Sigmoid colon (tissue), 7 donors: ENCODE results near the gene CSNK1D. TPM values are rescaled to one million over a fixed set of nuclear protein-coding genes. Genes with fewer than 3 reads are reported as not detected.

ENCODE experiments used
- DNase-seq: peaks from one replicate; pipeline ENCODE4 v3.0.0-alpha.2; 2019
- H3K27ac ChIP-seq, 4 donors: fragments of 200-600 bp; sonication (generic); one replicate each; pipeline ENCODE4 v1.5.1; 2016 to 2019; ENCODE audit warnings: mild to moderate bottlenecking in 1 of 4
- H3K27me3 ChIP-seq, 3 donors: fragments of 200-600 bp; sonication (generic); one replicate each; pipeline ENCODE4 v1.5.1; 2019; ENCODE audit warnings: mild to moderate bottlenecking in 1 of 3
- H3K36me3 ChIP-seq, 4 donors: fragments of 200-600 bp; sonication (generic); one replicate each; pipeline ENCODE4 v1.5.1; 2016 to 2019
- H3K4me1 ChIP-seq, 4 donors: fragments of 200-600 bp; sonication (generic); one replicate each; pipeline ENCODE4 v1.5.1; 2017 to 2019
- H3K4me3 ChIP-seq, 4 donors: fragments of 200-600 bp; sonication (generic); one replicate each; pipeline ENCODE4 v1.5.1; 2017 to 2019; ENCODE audit warnings: mild to moderate bottlenecking in 2 of 4, moderate library complexity in 1 of 4
- H3K9me3 ChIP-seq, 4 donors: fragments of 200-600 bp in 3 of 4; sonication (generic) in 3 of 4; one replicate each; pipeline versions ENCODE4 v1.5.1 to v1.6.1; 2013 to 2019
- CTCF ChIP-seq, 4 experiments: fragments of 450-650 bp in 3 of 4; fragments of 200-600 bp in 1 of 4; IDR thresholded peaks; one replicate each; pipeline ENCODE4 v1.5.1; 2016 to 2019; ENCODE audit warnings: antibody characterized with exemption in 4 of 4, mild to moderate bottlenecking in 3 of 4, moderate library complexity in 2 of 4
- EP300 ChIP-seq, 4 donors: sonication (generic); formaldehyde crosslinking; IDR thresholded peaks; one replicate each; pipeline ENCODE4 v1.6.1; 2017; ENCODE audit warnings: antibody characterized with exemption in 4 of 4
- POLR2A ChIP-seq, 2 donors: fragments of 450-650 bp; IDR thresholded peaks; one replicate each; pipeline ENCODE4 v1.6.1; 2016; ENCODE audit warnings: antibody characterized with exemption in 2 of 2, mild to moderate bottlenecking in 2 of 2, moderate library complexity in 2 of 2
- POLR2AphosphoS5 ChIP-seq, 4 donors: sonication (generic); formaldehyde crosslinking; IDR thresholded peaks; one replicate each; pipeline ENCODE4 v1.6.1; 2017; ENCODE audit warnings: antibody characterized with exemption in 4 of 4
- WGBS, 2 donors: extraction: QIAGEN DNeasy Blood & Tissue Kit; methylation state at CpG; one replicate each; pipeline ENCODE4 v1.1.7; 2013; 5-methylcytosine and 5-hydroxymethylcytosine counted together
- intact Hi-C: fragments of 100-400 bp; cut with DNase I; formaldehyde crosslinking; loops from one replicate; pipeline ENCODE4 v1.15.1; 2023
- polyA plus RNA-seq, 3 donors: library from polyadenylated mRNA; stranded (reverse); fragments of 200-250 nt; gene quantifications; one replicate each; pipeline ENCODE4 v1.2.3, GENCODE V29; 2013
- total RNA-seq, 4 donors: library from RNA; depleted of rRNA; stranded (reverse); fragments of >200 nt; gene quantifications; one replicate each; pipeline ENCODE4 v1.1.0, GENCODE V29; 2016
- donor health status: healthy with polysubstance abuse.
- donor health status: Bipolar disorder and iron deficiency.
- donor health status: healthy.

Gene CSNK1D
- total and polyA plus RNA-seq, 7 donors: 45.1 to 142 (median 55.9) TPM

GRCh38 chr17:82218349-82219075 is 55.0 kb downstream of the CSNK1D start:
- TF ChIP-seq POLR2AphosphoS5 (IDR thresholded peaks at IDR 0.05) (no peak), CTCF (IDR thresholded peaks at IDR 0.05) (no peak), EP300 (IDR thresholded peaks at IDR 0.05) (no peak), POLR2A (IDR thresholded peaks at IDR 0.05) (no peak)
- WGBS, 2 donors: 92 to 94% methylated on average over 32 of the region's 32 CpGs
- Histone ChIP-seq H3K36me3 (no peaks in the 10 kb centered on the region), H3K9me3 (no peaks in the 10 kb centered on the region), H3K27me3 (no peaks in the 10 kb centered on the region), H3K4me1 (peaks cover 0 to 21% (median 5%) of the 10 kb centered on the region in 4 donors), H3K27ac (no peak overlapping the region), H3K4me3 (no peak overlapping the region)
- no peak for DNase-seq
- intact Hi-C loops: no loop called here

- peaks cover 0 to 27% (median 8%) of the 10 kb centered on the region in 4 donors for H3K4me1 ChIP-seq
- H3K4me3 ChIP-seq: no peak overlapping the region
- TF ChIP-seq EP300 (IDR thresholded peaks at IDR 0.05) (no peak), CTCF (IDR thresholded peaks at IDR 0.05) (no peak)
- H3K36me3 ChIP-seq: no peaks in the 10 kb centered on the region
- no peaks in the 10 kb centered on the region for H3K9me3 ChIP-seq
- DNase-seq: peak; percentile 83
- H3K27me3 ChIP-seq: no peaks in the 10 kb centered on the region
- 70 to 73% methylated on average over 21 of the region's 21 CpGs for WGBS, 2 donors
- peak overlapping the region; percentile 53 to 76 (median 62) for H3K27ac ChIP-seq
- intact Hi-C loops: no loop called here
Observed at GRCh38 chr17:82217530-82218204, 55.8 kb downstream of the CSNK1D start.

GRCh38 chr17:82217120-82217529 is 56.4 kb downstream of the CSNK1D start:
- 74 to 75% methylated on average over 12 of the region's 12 CpGs for WGBS, 2 donors
- Histone ChIP-seq H3K27me3 (no peaks in the 10 kb centered on the region), H3K9me3 (no peaks in the 10 kb centered on the region), H3K36me3 (no peaks in the 10 kb centered on the region), H3K27ac (peak overlapping the region; percentile 53 to 76 (median 62)), H3K4me1 (peaks cover 0 to 27% (median 8%) of the 10 kb centered on the region in 4 donors), H3K4me3 (no peak overlapping the region)
- DNase-seq: peak; percentile 68
- intact Hi-C loops: no loop called here
- TF ChIP-seq POLR2A (IDR thresholded peaks at IDR 0.05) (no peak), CTCF (IDR thresholded peaks at IDR 0.05) (no peak), POLR2AphosphoS5 (IDR thresholded peaks at IDR 0.05) (no peak), EP300 (IDR thresholded peaks at IDR 0.05) (no peak)

GRCh38 chr17:82216301-82217119 is 57.0 kb downstream of the CSNK1D start:
- 13 to 29% methylated on average over 17 of the region's 17 CpGs for WGBS, 2 donors
- intact Hi-C loops: no loop called here
- H3K36me3 ChIP-seq: no peaks in the 10 kb centered on the region
- H3K27ac ChIP-seq: peak overlapping the region; percentile 53 to 76 (median 62)
- no peaks in the 10 kb centered on the region for H3K9me3 ChIP-seq
- peaks cover 0 to 34% (median 15%) of the 10 kb centered on the region in 4 donors for H3K4me1 ChIP-seq
- no peak overlapping the region for H3K4me3 ChIP-seq
- H3K27me3 ChIP-seq: no peaks in the 10 kb centered on the region
- TF ChIP-seq CTCF (IDR thresholded peaks at IDR 0.05) (no peak), POLR2AphosphoS5 (IDR thresholded peaks at IDR 0.05) (peak in 1 of 4 donors; percentile 26)
- DNase-seq: peak; percentile 83
